ENCODE data around the gene AFF2. TPM values are rescaled to one million over a fixed set of nuclear protein-coding genes. Genes with fewer than 3 reads are reported as not detected.

AFF2 gene
- total and polyA plus RNA-seq, 4 donors: 1.2 to 13.0 (median 3.9) TPM

GRCh38 chrX:149003863-149004660, 503.6 kb downstream of the AFF2 start:
- DNase-seq (no peak), ATAC-seq (ENCODE audit: insufficient read depth, low FRiP score) (no peak)
- TF ChIP-seq CTCF (IDR thresholded peaks at IDR 0.05; ENCODE audit: control extremely low read depth, extremely low read depth): no peak
- no peaks in the 10 kb centered on the region for H3K36me3 ChIP-seq (ENCODE audit: control insufficient read depth in 4 of 4, insufficient read depth in 4 of 4, low read length in 4 of 4)
- H3K4me1 ChIP-seq (ENCODE audit: control insufficient read depth in 5 of 5, insufficient read depth in 5 of 5, low read length in 5 of 5): no peaks in the 10 kb centered on the region
- WGBS, 2 donors: 46 to 71% methylated on average over 5 of the region's 5 CpGs
- no peak overlapping the region for H3K9ac ChIP-seq (ENCODE audit: insufficient read depth in 1 of 2, low read length in 2 of 2)
- no peak overlapping the region for H3K4me3 ChIP-seq
- H3K27me3 ChIP-seq (ENCODE audit: control insufficient read depth in 3 of 3, insufficient read depth in 3 of 3, low read length in 2 of 3): peaks cover 0 to under 1% (median 0%) of the 10 kb centered on the region in 3 donors
- no peak overlapping the region for H3K27ac ChIP-seq (ENCODE audit: low read depth in 1 of 2, low read length in 1 of 2)
- H3K9me3 ChIP-seq (ENCODE audit: control insufficient read depth in 4 of 4, insufficient read depth in 3 of 4, low read length in 3 of 4): no peaks in the 10 kb centered on the region

DNA sequence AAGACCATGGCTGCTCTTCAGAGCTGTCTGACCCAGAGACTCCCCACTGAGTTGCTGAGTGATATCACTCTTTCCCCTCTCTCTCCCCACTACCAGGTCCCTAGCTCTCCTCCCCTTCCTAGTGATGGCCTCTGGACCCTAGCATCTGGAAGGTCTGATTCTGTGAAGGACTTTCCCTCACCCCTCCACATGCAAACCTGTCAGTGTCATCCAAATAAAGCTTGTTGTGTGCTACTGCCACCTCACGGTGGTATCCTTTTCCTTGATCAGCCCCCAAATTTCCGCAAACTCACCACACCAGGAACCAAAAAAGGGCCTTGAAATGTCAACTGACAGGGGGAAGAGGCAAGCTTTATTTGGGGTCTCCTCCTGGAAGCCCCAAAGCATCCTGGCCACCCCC, 504.5 kb downstream of the AFF2 start:
- H3K9me3 ChIP-seq (ENCODE audit: control insufficient read depth in 4 of 4, insufficient read depth in 3 of 4, low read length in 3 of 4): no peaks in the 10 kb centered on the region
- no peaks in the 10 kb centered on the region for H3K27me3 ChIP-seq (ENCODE audit: control insufficient read depth in 3 of 3, insufficient read depth in 3 of 3, low read length in 2 of 3)
- H3K9ac ChIP-seq (ENCODE audit: insufficient read depth in 1 of 2, low read length in 2 of 2): no peak overlapping the region
- no peak for ATAC-seq (ENCODE audit: insufficient read depth, low FRiP score)
- 52 to 69% methylated on average over 2 of the region's 2 CpGs for WGBS, 2 donors
- H3K4me1 ChIP-seq (ENCODE audit: control insufficient read depth in 5 of 5, insufficient read depth in 5 of 5, low read length in 5 of 5): no peaks in the 10 kb centered on the region
- no peak for TF ChIP-seq CTCF (IDR thresholded peaks at IDR 0.05; ENCODE audit: control extremely low read depth, extremely low read depth)
- DNase-seq: no peak
- no peaks in the 10 kb centered on the region for H3K36me3 ChIP-seq (ENCODE audit: control insufficient read depth in 4 of 4, insufficient read depth in 4 of 4, low read length in 4 of 4)
- H3K4me3 ChIP-seq: no peak overlapping the region
- no peak overlapping the region for H3K27ac ChIP-seq (ENCODE audit: low read depth in 1 of 2, low read length in 1 of 2)

GRCh38 chrX:149006235-149006634, 505.8 kb downstream of the AFF2 start:
- TF ChIP-seq CTCF (IDR thresholded peaks at IDR 0.05; ENCODE audit: control extremely low read depth, extremely low read depth): no peak
- H3K27ac ChIP-seq (ENCODE audit: low read depth in 1 of 2, low read length in 1 of 2): no peak overlapping the region
- H3K4me1 ChIP-seq (ENCODE audit: control insufficient read depth in 5 of 5, insufficient read depth in 5 of 5, low read length in 5 of 5): no peaks in the 10 kb centered on the region
- no peaks in the 10 kb centered on the region for H3K9me3 ChIP-seq (ENCODE audit: control insufficient read depth in 4 of 4, insufficient read depth in 3 of 4, low read length in 3 of 4)
- H3K27me3 ChIP-seq (ENCODE audit: control insufficient read depth in 3 of 3, insufficient read depth in 3 of 3, low read length in 2 of 3): no peaks in the 10 kb centered on the region
- DNase-seq (no peak), ATAC-seq (ENCODE audit: insufficient read depth, low FRiP score) (no peak)
- no peak overlapping the region for H3K9ac ChIP-seq (ENCODE audit: insufficient read depth in 1 of 2, low read length in 2 of 2)
- H3K36me3 ChIP-seq (ENCODE audit: control insufficient read depth in 4 of 4, insufficient read depth in 4 of 4, low read length in 4 of 4): no peaks in the 10 kb centered on the region
- H3K4me3 ChIP-seq: no peak overlapping the region
- 69 to 96% methylated on average over 2 to 3 of the region's 3 CpGs for WGBS, 2 donors
